GM18499 (cell line): ENCODE data around the gene TRABD.

Source experiments
- ATAC-seq: cut with Tn5 transposase; IDR thresholded peaks from one replicate; pipeline ENCODE4 v1.9.1; 2021; ENCODE audit warnings: moderate number of reproducible peaks; ENCODE audit not compliant: insufficient read depth, unreplicated experiment

TRABD gene

DNA sequence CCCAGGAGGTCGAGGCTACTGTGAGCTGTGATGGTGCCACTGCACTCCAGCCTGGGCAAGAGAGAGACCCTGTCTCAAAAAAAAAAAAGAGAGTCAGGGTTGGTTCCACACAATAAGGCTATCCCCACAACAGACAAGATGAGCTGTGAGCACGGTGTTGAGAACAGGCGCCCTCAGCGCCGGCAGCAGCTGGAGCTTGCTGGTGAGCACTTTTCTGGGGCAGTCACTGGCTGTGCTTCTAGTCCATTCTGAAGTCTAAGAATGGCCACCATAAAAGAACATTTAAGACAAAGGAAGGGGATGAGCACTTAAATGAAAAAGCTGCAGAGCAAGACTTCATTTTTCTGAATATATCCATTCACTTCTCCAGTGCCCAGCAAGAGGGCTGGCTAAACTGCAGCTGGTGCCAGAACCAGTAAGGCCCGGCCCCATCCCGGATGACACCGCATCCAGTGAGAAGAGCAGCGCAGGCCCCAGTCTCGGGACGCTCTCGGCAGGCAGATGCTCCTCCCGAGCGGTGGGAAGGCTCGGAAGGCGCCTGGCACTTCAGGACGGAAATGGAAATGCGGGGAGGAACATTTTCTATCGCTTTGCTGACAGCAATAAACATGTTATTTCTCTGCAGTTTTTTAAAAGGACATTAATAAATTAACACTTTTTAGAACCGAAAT lies 46.9 kb downstream of the TRABD start:
- no peak for ATAC-seq

DNA sequence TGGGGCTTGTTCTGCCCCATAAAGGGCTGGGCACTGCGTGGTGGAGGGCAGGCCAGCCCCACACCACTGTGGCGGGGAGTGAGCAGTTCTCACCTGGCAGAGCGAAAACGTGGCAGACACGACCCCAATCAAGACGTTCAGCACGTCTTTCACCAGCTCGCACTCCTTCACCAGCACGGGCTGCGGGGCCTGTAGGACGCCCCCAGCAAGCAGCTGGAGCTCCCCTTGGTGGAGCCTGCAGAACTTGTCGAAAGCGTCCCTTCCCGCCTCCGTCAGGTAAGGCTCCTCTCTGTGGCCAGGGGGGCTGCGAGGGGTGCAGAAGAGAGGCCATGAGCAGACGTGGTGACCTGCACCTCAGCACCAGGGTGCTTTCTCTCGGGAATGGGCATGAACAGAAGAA lies 47.5 kb downstream of the TRABD start:
- no peak for ATAC-seq

DNA sequence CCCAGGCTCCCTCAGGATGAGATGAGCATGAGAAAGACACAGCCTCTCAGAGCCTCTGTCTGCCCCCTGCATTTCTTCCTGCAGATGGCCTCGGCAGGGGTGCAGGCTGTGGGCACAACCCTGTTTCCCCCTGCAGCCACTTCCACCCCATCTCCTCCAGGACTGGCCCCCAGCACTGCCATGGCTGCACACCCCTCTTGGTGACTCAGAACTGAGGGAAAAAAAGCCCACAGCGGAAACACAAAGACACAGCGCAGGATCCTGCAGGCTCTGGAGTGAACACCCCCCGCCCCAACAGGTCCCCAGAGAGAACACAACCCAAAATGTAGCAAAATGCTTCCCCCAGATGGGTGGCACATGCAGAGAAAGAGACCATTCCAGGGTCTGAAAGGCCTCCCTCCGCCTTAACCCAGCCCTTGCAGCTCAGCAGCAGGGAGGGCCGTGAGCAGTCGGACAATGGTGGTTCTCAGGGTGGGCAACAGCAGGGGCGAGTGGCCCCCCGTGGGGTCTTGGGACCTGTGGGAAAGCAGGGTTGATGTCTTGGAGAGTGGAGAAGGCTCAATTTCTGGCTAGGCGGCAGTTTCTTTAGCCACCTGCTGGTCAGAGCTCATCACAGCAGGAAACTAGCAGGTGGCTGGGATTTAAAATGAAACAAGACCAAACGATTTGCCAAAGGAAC lies 51.2 kb downstream of the TRABD start:
- no peak for ATAC-seq

DNA sequence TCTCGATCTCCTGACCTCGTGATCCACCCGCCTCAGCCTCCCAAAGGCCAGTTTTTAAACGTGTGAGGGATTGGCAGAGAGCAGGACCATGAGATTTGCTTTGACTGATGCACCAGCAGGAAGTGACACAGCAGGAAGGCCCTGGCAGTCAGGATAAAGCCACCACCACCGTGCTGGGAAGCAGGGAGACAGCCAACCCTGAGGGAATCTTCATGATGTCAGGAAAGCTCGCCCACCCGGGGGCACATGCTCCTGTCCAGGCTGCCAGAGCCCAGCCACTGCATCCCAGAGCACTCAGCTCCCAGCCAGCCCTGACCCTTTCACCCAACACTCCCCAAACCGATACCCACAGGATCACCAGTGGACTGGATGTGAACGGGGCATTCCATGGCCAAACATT lies 53.0 kb downstream of the TRABD start:
- no peak for ATAC-seq

DNA sequence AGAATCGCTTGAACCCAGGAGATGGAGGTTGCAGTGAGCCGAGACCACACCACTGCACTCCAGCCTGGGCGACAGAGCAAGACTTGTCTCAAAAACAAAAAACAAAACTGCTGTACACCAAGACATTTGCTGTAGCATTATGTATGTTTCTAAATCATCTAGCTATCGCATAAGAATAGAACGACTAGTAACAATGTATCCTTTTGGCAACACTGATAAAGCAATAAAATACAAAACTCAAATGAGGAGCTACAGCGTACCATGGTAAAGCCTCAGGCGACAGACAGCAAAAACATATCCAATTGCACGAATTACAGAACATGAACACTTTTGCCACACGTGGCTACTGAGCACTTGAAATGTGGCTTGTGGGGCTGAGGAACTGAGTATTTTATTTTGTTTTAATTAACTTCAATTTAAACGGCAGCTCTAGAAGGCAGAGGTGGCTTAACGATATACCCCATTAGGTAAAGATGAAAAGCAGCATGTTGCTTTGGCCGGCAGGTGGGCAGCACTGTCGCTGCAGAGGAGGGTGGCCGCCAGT lies 56.8 kb downstream of the TRABD start:
- no peak for ATAC-seq

DNA sequence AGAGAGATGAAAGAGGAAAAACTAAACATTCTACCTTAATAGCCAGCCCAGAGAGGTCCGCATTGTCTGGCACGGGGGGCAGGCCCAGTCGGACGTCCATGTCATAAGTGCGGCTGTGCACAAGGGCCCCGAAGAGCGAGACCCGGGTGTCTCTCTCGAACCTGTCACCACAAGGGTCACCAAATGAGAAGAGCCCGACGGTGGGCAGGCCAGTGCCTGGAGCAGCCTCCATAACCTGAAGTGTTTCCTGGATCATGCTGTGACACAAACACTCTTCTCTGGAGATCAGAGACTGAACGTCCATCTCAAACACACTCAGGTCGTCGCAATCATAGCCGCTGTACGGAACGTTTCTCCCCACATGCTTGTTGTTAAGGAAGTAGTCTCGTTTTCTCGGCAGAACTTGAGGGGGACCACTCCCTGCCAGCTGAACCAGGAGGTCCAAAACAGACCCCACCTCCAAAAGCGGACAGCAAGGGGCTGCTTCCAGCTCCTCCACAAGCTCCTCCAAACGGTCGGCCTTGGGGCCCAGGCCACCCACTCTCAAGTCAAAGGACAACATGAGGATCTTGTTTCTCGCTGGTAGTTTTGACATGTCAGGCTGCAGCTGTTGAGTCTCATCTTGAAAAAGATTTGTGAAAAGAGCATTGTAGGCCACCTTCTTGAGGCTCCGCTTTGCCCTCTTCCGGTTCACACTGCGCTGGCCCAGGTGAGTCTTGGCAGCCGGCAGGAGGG lies 58.1 kb downstream of the TRABD start:
- no peak for ATAC-seq

DNA sequence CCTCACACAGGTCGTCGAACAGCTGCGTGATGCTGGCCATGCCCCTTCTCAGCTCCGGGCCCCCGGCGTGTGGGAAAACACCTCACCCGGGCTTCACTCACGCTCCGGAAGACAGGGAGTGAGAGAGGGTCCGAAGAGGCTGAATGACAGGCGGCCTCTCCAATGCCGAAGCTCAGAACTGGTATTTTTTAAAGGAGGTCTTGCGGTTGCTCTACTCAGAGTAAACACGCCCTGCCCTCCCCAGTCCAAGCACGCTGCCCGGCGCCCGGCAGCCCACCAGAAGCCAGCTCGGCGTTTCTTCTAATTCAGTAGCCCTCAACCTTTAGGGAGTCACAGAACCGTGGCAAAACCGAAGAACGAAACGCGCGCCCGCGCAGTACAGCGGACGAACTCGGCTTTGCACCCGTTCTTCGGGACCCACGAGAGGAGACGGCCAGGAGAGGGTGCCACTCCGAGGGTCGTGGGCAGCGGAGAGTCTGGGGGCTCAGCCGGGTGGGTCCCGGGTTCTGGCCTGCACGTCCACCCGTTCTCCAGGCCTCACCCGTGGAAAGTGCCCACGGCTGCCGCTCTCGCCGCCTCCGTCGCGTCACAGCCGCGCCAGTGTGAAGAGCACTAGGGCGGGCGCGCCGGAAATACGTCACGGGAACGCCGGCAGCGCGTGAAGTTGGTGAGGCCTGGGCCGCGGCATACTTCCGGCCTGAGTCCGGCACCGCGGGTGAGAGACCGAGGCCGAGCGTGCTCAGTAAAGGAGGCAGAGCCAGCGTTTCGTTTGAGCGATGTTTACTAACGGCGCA lies 58.9 kb downstream of the TRABD start, which contains the start of gene TUBGCP6:
Gene TUBGCP6, minus strand, starts transcription at position 604 of the 794 bp plus-strand sequence. Its CDS starts 564 bp downstream, at position 40.
- ATAC-seq: peak; percentile 46

DNA sequence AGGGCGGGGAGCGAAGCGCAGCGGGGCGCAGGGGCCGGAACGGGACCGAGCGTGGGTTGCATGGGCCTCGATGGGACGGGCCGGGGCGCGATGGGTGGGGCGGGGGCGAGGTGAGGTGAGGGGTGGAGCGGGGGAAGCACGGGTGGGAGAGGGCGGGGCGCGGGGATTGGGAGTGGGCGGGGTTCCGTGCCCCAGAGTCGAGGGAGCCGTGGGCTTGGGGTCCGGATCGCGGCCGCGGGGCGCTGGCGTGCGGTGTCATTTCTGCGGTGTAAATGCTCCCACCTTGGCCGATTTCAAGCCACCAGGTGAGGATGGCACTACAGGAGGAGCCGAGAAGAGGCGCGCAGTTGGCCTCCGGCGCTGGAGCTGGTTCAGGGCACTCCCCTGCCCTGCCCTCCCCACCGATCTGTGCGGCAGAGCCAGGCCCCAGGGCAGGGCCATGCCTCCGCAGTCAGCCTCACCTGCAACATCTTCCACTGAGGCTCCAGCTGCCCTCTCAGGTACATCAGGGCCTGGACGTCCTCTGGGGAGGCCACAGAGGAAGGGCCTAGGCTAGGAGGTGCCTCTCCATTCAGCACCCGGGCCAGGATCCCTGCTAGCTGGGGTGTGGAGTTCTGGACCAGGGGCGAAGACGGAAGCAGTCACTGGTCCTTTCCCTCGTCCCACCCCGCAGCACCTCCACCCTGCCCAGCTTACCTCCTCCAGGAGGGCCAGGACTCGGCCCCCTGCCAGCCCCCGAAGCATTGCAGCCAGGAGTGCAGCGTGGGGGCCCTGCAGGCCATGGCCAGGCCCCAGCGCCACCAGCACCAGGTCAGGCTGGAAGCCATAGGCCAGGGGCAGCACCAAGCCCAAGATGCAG lies 59.7 kb downstream of the TRABD start:
- no peak for ATAC-seq

DNA sequence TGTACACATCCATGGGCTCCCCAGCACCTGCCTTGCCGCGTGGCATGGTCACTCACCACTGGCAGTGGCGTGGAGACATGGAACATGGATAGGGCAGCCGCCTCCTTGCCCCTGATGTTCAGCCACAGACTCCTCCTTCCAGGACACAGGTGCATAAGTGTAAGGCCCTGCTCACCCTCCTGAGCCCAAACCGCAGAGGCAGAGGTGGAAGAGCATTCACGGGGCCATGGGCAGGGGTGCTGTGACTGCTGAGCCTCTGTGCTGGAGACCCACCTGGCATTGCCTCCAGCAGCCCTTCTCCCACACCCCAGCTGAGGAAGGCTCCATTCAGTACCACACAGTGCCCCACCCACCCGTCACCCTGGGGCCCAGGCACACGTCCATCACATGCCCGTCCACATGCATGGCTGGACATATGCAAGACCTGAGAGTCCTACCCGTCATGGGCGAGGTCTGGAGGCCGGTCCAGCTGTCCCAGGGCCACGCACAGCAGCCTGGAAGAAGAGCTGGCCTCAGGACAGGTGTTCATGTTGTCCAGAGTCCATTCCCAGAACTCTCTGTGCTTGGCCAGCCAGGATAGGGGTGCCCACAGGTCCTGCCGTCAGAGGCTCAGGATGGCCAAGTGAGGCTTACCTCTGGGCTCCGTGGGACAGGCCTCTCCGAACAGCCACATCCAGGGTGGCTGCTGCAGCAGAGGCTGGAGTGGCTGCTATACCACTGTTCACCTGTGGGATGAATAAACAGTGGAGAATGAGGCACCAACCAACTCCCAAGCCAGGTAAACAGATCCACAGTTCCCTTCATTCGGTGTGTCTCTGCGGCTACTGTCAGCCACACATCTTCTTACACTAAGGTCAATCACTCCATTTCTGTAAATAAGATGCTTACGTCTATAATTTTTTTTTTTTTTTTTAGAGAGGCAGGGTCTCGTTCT lies 60.8 kb downstream of the TRABD start:
- no peak for ATAC-seq

DNA sequence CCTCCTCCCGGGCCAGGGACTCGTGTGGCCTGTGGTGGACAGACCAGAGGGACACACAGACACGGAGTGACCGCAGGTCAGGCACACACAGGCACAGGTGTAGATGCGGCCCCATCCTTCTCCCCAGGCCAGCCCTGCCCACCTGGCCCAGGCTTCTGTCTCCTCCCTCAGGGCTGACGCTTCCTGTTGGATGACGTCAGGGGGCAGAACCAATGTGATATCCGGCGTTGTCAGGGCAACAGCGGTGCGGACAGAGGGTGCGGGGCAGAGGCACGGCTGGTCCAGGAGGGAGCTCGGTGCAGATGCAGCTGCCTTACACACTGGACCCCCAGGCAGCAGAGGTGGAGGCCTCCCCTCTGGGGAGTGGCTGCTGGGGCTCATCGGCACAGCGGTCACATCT lies 62.0 kb downstream of the TRABD start:
- no peak for ATAC-seq

DNA sequence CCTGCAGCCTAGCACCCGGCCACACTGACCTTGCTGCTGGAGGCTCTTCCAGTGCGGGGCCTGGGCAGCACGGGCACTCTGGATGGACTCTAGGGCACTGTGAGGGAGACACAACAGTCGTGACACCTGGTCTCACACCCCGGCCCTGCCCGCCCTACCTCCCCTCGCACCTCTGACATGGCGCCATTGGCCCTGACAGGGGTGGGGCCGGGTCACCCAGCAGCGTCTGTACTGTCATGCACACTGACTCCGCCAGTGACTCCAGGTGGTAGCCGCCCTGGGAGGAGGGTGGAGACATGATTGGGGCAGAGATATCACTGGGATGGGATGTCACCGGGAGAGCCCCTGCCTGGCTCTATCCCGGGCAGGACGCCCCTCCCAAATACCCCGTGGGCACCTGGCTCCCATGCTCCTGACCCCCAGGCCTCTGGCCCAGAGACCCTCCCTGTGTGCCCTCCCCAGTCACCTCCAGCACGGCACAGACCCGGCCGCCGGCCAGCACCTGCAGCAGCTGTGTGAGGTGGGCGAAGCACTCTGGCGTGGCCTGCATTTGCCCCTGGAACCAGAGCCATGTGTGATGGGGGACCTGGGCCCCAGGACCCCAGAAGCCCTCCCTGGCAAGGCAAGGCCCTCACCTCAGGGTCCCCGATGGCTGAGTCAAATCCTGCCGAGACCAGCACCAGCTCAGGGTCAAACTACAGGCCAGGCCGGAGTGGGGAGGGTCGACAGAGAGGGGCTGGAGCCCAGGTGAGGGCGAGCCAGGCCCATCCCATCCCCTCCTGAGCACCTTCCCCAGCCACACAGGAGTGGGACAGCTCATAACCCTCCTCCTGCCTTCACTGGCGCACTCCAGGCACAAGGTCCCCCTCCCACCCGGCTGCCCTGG lies 62.7 kb downstream of the TRABD start:
- no peak for ATAC-seq
